Activated CD4-positive, CD25-positive, alpha-beta regulatory T cell (primary cell): ENCODE measurements around the gene KCTD20.

Source experiments
- DNase-seq, 4 experiments: peaks; one replicate each; lab custom pipeline; 2025; lab: John Stamatoyannopoulos, UW

KCTD20 gene

DNA sequence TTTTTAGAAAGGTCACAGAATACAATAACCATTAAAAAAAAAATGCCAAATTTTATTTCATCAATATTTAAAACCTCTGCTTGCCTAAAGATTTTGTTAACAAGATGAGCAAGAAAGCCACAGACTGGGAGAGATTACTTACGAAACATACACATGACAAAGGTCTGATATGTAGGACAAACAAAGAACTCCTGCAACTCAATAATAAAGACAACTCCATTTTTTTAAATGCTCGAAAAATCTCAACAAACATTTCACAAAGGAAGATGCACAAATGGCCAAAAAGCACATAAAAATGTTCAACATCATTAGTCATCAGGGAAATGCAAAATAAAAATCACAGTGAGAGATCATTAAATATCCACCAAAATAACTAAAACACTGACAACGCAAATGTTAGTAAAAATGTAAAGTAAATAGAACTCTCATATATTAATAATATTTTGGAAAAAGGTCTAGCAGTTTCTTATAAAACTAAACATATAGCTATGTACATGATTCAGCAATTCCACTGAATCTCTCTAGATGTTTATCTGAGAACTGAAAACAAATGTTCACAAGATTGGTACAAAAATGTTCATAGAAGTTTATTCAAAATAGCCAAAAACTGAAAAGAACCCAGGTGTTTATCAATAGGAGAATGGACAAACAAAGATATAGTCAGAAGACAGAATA is 94.2 kb downstream of the KCTD20 start:
- DNase-seq: no peak

DNA sequence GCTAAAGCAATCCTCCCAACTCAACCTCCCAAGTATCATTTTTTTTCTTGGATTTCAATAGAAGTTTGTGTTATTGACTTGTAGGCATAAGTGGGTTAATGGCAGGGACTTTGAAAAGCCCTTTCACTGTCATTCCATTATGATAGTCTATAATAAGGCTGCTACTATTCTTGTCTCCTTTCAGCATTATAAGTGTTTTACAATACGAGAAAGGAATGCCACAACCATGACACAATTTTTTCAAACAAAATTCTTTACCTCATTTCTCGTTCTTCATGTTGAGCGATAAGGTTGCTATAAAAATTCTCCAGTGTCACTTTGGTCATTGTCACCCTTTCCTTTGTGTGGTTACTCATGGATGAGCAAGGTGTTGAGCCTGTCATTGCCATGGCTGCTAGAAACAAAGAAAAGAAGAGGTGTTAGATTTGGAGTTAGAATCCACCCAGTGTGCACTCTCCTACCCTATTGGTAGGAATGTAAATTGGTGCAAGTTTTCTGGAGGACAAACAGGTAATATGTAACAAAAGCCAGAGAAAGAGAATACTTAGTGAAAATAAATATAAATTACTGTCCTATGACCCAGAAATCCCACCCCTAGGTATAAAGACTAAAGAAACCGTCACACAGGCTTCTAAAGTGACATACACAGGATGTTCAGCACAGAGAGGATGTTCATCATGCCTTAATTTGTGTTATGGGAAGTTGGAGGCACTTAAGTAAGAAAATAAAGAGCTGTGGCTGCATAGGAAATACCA is 97.2 kb downstream of the KCTD20 start:
- no peak for DNase-seq
